K562 (cell line): ENCODE results near the gene OBP2A. TPM values are rescaled to one million over a fixed set of nuclear protein-coding genes. Genes with fewer than 3 reads are reported as not detected.

Experiments
- FOS ChIP-seq: IDR thresholded peaks from 3 replicates; pipeline ENCODE4 v1.6.1; 2011; ENCODE audit not compliant: insufficient read length; ENCODE audit errors: extremely low read depth
- FOXM1 ChIP-seq, 2 experiments: fragments of 450-650 bp in 1 of 2; sonication (generic) in 1 of 2; formaldehyde crosslinking in 1 of 2; IDR thresholded peaks; 2 replicates each; pipeline versions ENCODE4 v1.6.1 to v1.9.0; 2017 to 2022; ENCODE audit warnings: low read depth in 2 of 2, mild to moderate bottlenecking in 2 of 2, missing genetic modification reagents in 1 of 2, moderate library complexity in 1 of 2
- HNRNPUL1 ChIP-seq: fragments of 200-400 bp; formaldehyde crosslinking; IDR thresholded peaks from 2 replicates; pipeline ENCODE4 v1.6.1; 2017; ENCODE audit warnings: low read length
- NFIX ChIP-seq: fragments of 250-450 bp; sonication (Bioruptor Pico); IDR thresholded peaks from 2 replicates; pipeline ENCODE4 v1.4.0; 2020; ENCODE audit warnings: low read depth, mild to moderate bottlenecking, moderate library complexity
- RAD21 ChIP-seq, 2 experiments: fragments of 250-450 bp in 1 of 2; fragments of 450-650 bp in 1 of 2; sonication (Bioruptor Pico) in 1 of 2; formaldehyde crosslinking in 1 of 2; IDR thresholded peaks in 1 of 2; conservative IDR thresholded peaks in 1 of 2; 2 replicates each; pipeline versions ENCODE4 v1.4.0 to v1.8.0; 2020 to 2022; ENCODE audit warnings: mild to moderate bottlenecking in 2 of 2, moderate library complexity in 1 of 2
- RBFOX2 ChIP-seq: fragments of 200-400 bp; formaldehyde crosslinking; IDR thresholded peaks from 2 replicates; pipeline ENCODE4 v1.6.1; 2017; ENCODE audit warnings: low read depth, mild to moderate bottlenecking, low read length, moderate library complexity
- RBM17 ChIP-seq: fragments of 200-400 bp; formaldehyde crosslinking; IDR thresholded peaks from 2 replicates; pipeline ENCODE4 v1.6.1; 2017; ENCODE audit warnings: low read depth, mild to moderate bottlenecking, low read length, borderline replicate concordance
- SMC3 ChIP-seq: conservative IDR thresholded peaks from 2 replicates; pipeline ENCODE4 v1.6.1; 2011; ENCODE audit warnings: low read depth, low read length, improper control_type of control experiment; ENCODE audit not compliant: insufficient read depth
- ZFX ChIP-seq: sonication (generic); formaldehyde crosslinking; IDR thresholded peaks from 2 replicates; pipeline ENCODE4 v1.8.0; 2022; ENCODE audit warnings: mild to moderate bottlenecking, missing genetic modification reagents, moderate library complexity
- ZNF134 ChIP-seq: fragments of 250-450 bp; sonication (Bioruptor Pico); conservative IDR thresholded peaks from 2 replicates; pipeline ENCODE4 v1.4.0; 2020
- ZNF830 ChIP-seq: fragments of 250-450 bp; sonication (Bioruptor Pico); IDR thresholded peaks from 2 replicates; pipeline ENCODE4 v1.5.0; 2021; ENCODE audit warnings: mild to moderate bottlenecking
- polyA plus RNA-seq, 8 experiments: library from polyadenylated mRNA; depleted of rRNA in 4 of 8; stranded (reverse) in 5 of 8; unstranded in 3 of 8; fragments of >200 nt; fragmentation: Nextera tagmentation in 2 of 8; fragmentation: Illumina TruSeq in 1 of 8; extraction: Ambion mirVana in 2 of 8; extraction: Trizol in 1 of 8; gene quantifications; 2 replicates each; pipeline versions ENCODE4 v1.2.1 to v1.2.3, GENCODE V29; 2011 to 2014; ENCODE audit warnings: inconsistent platforms in 1 of 8, missing spikeins in 1 of 8
- total RNA-seq, 7 experiments: library from RNA; depleted of rRNA in 6 of 7; stranded (reverse); fragments of >200 nt in 6 of 7; fragmentation: Illumina TruSeq in 2 of 7; extraction: Trizol in 2 of 7; gene quantifications; 2 replicates each; pipeline versions ENCODE4 v1.2.1 to v1.2.3, GENCODE V29; 2011 to 2021; ENCODE audit warnings: low replicate concordance in 1 of 7
- TF ChIP-seq, protein P1 (sequence below): fragments of 450-650 bp; IDR thresholded peaks from 2 replicates; pipeline ENCODE4 v1.6.1; 2017; ENCODE audit warnings: antibody characterized with exemption
- TF ChIP-seq, protein P2 (sequence below), 2 experiments: fragments of 450-650 bp; IDR thresholded peaks; 2 replicates each; pipeline ENCODE4 v1.6.1; 2016; ENCODE audit warnings: mild to moderate bottlenecking in 2 of 2, borderline replicate concordance in 1 of 2, low read depth in 1 of 2, moderate library complexity in 1 of 2
- TF ChIP-seq, protein P3 (sequence below): sonication (generic); formaldehyde crosslinking; IDR thresholded peaks from 2 replicates; pipeline ENCODE4 v1.8.0; 2022; ENCODE audit warnings: mild to moderate bottlenecking, missing genetic modification reagents, borderline replicate concordance

Gene OBP2A
- total and polyA plus RNA-seq, 9 of the 15 experiments (the other 6 are each of a cell fraction or from before 2014, with no cell fraction given): not detected

DNA sequence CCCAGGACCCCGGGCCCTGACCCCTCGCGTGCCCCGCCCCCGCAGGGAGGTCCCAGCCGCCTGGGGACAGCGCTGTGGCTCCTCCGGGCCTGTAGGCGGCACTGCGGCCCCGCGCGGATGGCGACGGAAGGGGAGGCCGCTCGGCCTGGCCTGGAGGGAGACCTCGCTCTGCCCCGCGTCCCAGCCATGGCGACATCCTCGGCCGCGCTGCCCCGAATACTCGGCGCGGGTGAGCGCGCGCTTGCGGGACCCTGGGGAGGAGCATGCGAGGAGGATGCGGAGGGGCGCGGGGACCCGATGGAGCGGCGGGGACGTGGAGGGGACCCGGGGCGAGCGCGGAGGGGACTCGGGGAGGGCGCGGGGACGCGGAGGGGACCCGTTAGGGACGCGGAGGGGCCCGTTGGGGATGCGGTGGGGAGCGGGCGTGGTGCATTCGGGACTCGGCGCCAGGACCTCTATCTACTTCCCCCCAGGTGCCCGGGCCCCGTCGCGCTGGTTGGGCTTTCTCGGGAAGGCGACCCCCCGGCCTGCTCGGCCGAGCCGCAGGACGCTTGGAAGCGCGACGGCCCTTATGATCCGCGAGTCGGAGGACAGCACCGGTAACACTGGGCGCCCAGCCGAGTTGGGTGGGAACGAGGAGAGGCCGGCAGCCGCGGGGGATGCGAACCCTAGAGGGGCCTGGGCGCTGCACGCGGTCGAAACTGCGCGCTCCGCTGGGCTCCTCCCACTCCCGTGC is 45.2 kb upstream of the OBP2A start, which contains the start of gene MRPS2 (continued):
- TF ChIP-seq NFIX (CRISPR knock-in tag) (no peak), SMC3 (peak; percentile 34; the same call in 1 of the 2 replicates), RBM17 (no peak), RBFOX2 (peak; percentile 89), FOS (no peak), ZFX (peak; percentile 95), ZNF134 (CRISPR knock-in tag) (no peak), HNRNPUL1 (no peak), RAD21 (CRISPR knock-in tag; conservative IDR thresholded peaks at IDR 0.05 in 1 of 2, IDR thresholded peaks at IDR 0.05 in 1 of 2) (peak; percentile 23 to 41; a peak in 3 of 4 replicates), ZNF830 (CRISPR knock-in tag) (no peak), FOXM1 (IDR thresholded peaks at IDR 0.05; ENCODE audit: low read depth) (no peak), FOXM1 (CRISPR knock-in tag; IDR thresholded peaks at IDR 0.05; ENCODE audit: low read depth) (no peak)
- TF ChIP-seq, protein P1, sequence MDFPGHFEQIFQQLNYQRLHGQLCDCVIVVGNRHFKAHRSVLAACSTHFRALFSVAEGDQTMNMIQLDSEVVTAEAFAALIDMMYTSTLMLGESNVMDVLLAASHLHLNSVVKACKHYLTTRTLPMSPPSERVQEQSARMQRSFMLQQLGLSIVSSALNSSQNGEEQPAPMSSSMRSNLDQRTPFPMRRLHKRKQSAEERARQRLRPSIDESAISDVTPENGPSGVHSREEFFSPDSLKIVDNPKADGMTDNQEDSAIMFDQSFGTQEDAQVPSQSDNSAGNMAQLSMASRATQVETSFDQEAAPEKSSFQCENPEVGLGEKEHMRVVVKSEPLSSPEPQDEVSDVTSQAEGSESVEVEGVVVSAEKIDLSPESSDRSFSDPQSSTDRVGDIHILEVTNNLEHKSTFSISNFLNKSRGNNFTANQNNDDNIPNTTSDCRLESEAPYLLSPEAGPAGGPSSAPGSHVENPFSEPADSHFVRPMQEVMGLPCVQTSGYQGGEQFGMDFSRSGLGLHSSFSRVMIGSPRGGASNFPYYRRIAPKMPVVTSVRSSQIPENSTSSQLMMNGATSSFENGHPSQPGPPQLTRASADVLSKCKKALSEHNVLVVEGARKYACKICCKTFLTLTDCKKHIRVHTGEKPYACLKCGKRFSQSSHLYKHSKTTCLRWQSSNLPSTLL: no peak
- TF ChIP-seq, protein P2, sequence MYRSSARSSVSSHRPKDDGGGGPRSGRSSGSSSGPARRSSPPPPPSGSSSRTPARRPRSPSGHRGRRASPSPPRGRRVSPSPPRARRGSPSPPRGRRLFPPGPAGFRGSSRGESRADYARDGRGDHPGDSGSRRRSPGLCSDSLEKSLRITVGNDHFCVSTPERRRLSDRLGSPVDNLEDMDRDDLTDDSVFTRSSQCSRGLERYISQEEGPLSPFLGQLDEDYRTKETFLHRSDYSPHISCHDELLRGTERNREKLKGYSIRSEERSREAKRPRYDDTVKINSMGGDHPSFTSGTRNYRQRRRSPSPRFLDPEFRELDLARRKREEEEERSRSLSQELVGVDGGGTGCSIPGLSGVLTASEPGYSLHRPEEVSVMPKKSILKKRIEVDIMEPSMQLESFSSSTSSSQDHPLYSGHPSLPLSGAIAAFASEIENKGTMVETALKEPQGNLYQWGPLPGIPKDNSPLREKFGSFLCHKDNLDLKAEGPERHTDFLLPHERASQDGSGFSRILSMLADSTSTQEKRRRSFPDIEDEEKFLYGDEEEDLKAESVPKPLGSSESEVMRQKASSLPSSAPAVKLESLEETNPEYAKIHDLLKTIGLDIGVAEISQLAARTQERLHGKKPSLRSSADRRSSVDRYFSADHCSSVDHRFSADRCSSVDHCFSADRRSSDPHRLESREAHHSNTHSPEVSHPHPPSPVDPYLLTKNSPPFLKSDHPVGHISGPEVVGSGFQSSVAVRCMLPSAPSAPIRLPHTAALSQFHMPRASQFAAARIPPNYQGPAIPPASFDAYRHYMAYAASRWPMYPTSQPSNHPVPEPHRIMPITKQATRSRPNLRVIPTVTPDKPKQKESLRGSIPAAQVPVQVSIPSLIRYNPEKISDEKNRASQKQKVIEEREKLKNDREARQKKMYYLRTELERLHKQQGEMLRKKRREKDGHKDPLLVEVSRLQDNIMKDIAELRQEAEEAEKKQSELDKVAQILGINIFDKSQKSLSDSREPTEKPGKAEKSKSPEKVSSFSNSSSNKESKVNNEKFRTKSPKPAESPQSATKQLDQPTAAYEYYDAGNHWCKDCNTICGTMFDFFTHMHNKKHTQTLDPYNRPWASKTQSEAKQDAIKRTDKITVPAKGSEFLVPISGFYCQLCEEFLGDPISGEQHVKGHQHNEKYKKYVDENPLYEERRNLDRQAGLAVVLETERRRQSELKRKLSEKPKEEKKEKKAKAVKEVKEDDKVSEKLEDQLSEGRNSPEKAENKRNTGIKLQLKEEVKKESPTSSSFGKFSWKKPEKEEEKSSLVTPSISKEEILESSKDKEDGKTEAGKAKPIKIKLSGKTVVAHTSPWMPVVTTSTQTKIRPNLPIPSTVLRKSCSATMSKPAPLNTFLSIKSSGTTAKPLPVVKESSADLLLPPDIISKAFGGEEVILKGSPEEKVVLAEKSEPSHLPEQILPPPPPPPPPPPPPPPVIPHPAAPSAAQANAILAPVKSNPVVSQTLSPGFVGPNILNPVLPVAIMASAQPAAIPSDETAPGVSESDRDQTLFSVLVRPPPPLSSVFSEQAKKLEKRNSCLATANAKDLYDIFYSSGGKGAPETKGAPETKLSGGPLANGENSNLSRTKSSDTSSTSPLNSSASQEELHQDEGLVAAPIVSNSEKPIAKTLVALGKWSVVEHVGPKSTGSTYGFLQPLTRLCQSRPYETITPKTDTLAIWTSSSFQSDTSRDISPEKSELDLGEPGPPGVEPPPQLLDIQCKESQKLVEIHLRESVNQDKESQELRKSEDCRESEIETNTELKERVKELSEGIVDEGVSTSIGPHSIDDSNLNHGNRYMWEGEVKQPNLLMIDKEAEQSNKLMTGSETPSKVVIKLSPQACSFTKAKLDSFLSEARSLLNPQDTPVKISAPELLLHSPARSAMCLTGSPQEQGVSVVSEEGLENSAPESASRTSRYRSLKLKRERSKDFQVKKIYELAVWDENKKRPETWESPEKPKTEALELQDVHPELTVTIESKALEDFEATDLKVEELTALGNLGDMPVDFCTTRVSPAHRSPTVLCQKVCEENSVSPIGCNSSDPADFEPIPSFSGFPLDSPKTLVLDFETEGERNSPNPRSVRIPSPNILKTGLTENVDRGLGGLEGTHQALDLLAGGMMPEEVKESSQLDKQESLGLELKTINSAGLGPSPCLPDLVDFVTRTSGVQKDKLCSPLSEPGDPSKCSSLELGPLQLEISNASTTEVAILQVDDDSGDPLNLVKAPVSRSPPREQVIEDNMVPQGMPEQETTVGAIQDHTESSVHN (IDR thresholded peaks at IDR 0.05; ENCODE audit: borderline replicate concordance in 1 of 2, low read depth in 1 of 2): no peak
- TF ChIP-seq, protein P3, sequence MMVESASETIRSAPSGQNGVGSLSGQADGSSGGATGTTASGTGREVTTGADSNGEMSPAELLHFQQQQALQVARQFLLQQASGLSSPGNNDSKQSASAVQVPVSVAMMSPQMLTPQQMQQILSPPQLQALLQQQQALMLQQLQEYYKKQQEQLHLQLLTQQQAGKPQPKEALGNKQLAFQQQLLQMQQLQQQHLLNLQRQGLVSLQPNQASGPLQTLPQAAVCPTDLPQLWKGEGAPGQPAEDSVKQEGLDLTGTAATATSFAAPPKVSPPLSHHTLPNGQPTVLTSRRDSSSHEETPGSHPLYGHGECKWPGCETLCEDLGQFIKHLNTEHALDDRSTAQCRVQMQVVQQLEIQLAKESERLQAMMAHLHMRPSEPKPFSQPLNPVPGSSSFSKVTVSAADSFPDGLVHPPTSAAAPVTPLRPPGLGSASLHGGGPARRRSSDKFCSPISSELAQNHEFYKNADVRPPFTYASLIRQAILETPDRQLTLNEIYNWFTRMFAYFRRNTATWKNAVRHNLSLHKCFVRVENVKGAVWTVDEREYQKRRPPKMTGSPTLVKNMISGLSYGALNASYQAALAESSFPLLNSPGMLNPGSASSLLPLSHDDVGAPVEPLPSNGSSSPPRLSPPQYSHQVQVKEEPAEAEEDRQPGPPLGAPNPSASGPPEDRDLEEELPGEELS (CRISPR knock-in tag): no peak
